ENCODE measurements around the gene CHI3L2.

CHI3L2 gene

GRCh38 chr1:111205714-111206050 lies 21.8 kb upstream of the CHI3L2 start:
- DNase-seq (ENCODE audit: low spot score), result no peak
- in situ Hi-C loops (cut with MboI; ENCODE audit: low pct_unique_long_range_greater_than_20kb, low sequenced_read_pairs, unreplicated experiment), result loop anchor here (25.0 kb wide), 2 partner anchors 407 to 557 kb away; partner anchors contain the start of genes DDX20 and RAP1A
- no peak for TF ChIP-seq CTCF (IDR thresholded peaks at IDR 0.05; ENCODE audit: extremely low read depth, insufficient read depth, missing control alignments)

- DNase-seq (ENCODE audit: low spot score), result no peak
- in situ Hi-C loops (cut with MboI; ENCODE audit: low pct_unique_long_range_greater_than_20kb, low sequenced_read_pairs, unreplicated experiment), result loop anchor here (25.0 kb wide), 2 partner anchors 403 to 553 kb away; partner anchors contain the start of genes DDX20 and RAP1A
- TF ChIP-seq CTCF (IDR thresholded peaks at IDR 0.05; ENCODE audit: extremely low read depth, insufficient read depth, missing control alignments), result no peak
Observed at GRCh38 chr1:111208921-111209320, 18.6 kb upstream of the CHI3L2 start.

GRCh38 chr1:111209622-111210021 lies 17.9 kb upstream of the CHI3L2 start:
- in situ Hi-C loops (cut with MboI; ENCODE audit: low pct_unique_long_range_greater_than_20kb, low sequenced_read_pairs, unreplicated experiment), result loop anchor here (25.0 kb wide), 2 partner anchors 403 to 553 kb away; partner anchors contain the start of genes DDX20 and RAP1A
- no peak for DNase-seq (ENCODE audit: low spot score)
- TF ChIP-seq CTCF (IDR thresholded peaks at IDR 0.05; ENCODE audit: extremely low read depth, insufficient read depth, missing control alignments), result no peak

- in situ Hi-C loops (cut with MboI; ENCODE audit: low pct_unique_long_range_greater_than_20kb, low sequenced_read_pairs, unreplicated experiment), result loop anchor here (25.0 kb wide), 2 partner anchors 400 to 550 kb away; partner anchors contain the start of genes DDX20 and RAP1A
- TF ChIP-seq CTCF (IDR thresholded peaks at IDR 0.05; ENCODE audit: extremely low read depth, insufficient read depth, missing control alignments), result no peak
- no peak for DNase-seq (ENCODE audit: low spot score)
Observed at GRCh38 chr1:111211921-111212320, 15.6 kb upstream of the CHI3L2 start.

- no peak for DNase-seq (ENCODE audit: low spot score)
- in situ Hi-C loops (cut with MboI; ENCODE audit: low pct_unique_long_range_greater_than_20kb, low sequenced_read_pairs, unreplicated experiment), result loop anchor here (25.0 kb wide), 2 partner anchors 400 to 550 kb away; partner anchors contain the start of genes DDX20 and RAP1A
- TF ChIP-seq CTCF (IDR thresholded peaks at IDR 0.05; ENCODE audit: extremely low read depth, insufficient read depth, missing control alignments), result no peak
Observed at GRCh38 chr1:111212634-111213335, 14.7 kb upstream of the CHI3L2 start.

- no peak for TF ChIP-seq CTCF (IDR thresholded peaks at IDR 0.05; ENCODE audit: extremely low read depth, insufficient read depth, missing control alignments)
- in situ Hi-C loops (cut with MboI; ENCODE audit: low pct_unique_long_range_greater_than_20kb, low sequenced_read_pairs, unreplicated experiment), result loop anchor here (25.0 kb wide), 2 partner anchors 399 to 549 kb away; partner anchors contain the start of genes DDX20 and RAP1A
Observed at GRCh38 chr1:111213412-111213811, 14.1 kb upstream of the CHI3L2 start.

More at GRCh38 chr1:111213412-111213811, 14.1 kb upstream of the CHI3L2 start:
- DNase-seq (ENCODE audit: low spot score), result no peak

Measured in GM13977 (cell line).